HG03342 (cell line): ENCODE results near the gene ALOX5AP.

Experiments
- ATAC-seq: cut with Tn5 transposase; IDR thresholded peaks from one replicate; pipeline ENCODE4 v1.9.1; 2021; ENCODE audit warnings: mild to moderate bottlenecking, moderate library complexity; ENCODE audit not compliant: unreplicated experiment

The ALOX5AP gene

DNA sequence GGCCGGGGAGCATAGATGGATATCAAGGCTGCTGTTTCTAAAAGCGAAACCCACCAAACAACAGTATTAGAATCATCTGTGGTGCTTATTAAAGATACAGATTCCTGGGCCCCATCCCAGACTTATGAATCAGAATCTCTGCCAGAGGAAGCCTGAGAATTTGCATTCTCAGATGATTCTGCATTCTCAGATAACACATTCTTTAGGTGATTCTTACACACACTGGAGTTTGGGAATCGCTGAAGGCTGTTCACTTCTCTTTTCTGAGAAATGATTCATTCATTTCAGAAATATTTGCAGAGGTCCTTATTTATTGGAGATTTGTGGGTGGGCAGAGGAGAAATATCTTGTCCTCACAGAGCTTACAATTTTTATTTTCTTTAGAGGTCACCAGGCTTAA lies 24.4 kb downstream of the ALOX5AP start:
- ATAC-seq: no peak

DNA sequence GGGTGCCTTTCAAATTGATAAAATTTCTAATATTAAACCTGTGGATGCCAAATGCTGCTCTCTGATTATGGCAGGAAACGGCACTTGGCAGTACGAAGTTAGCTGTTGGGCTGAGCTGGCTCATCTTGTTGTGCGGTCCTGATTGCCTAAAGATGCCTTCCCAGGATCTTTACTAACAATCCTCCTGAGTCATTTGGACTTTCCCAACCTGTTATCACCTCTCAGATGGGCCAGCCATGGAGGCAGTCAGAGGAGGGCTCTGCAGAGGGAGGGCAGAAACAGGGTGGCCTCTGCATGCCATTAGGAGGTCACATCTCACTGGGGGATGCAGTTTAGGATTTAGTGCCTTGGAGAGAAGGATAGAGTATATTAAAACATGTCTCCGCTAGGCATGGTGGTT lies 27.3 kb downstream of the ALOX5AP start:
- no peak for ATAC-seq

DNA sequence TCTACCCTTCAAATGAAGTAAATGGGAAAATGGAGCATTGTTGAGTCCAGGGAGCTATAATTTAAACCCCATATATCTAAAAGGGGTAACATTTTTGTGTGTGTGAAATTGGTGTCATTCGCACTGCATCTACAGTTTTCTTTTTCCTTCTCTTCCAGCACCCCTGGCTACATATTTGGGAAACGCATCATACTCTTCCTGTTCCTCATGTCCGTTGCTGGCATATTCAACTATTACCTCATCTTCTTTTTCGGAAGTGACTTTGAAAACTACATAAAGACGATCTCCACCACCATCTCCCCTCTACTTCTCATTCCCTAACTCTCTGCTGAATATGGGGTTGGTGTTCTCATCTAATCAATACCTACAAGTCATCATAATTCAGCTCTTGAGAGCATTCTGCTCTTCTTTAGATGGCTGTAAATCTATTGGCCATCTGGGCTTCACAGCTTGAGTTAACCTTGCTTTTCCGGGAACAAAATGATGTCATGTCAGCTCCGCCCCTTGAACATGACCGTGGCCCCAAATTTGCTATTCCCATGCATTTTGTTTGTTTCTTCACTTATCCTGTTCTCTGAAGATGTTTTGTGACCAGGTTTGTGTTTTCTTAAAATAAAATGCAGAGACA lies 28.6 kb downstream of the ALOX5AP start:
- no peak for ATAC-seq

DNA sequence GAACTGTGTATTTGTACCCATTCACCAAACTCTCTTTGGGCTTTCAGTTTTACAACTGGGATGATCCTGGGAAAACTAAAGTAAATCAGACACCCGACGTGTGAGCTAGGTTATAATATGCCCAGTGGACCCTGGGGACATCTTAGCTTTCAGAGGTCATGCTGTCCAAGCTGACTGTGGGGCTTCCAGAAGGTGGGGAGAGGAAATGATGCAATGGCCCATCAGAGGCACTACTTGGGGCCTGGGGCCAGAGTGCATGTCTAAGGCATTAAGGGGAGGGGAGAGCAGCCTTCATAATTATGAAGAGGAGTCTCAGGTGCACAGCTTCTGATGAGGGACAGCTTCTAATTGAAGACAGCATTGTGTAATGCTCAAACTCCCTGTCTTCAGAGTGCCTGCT lies 30.9 kb downstream of the ALOX5AP start:
- ATAC-seq: no peak

DNA sequence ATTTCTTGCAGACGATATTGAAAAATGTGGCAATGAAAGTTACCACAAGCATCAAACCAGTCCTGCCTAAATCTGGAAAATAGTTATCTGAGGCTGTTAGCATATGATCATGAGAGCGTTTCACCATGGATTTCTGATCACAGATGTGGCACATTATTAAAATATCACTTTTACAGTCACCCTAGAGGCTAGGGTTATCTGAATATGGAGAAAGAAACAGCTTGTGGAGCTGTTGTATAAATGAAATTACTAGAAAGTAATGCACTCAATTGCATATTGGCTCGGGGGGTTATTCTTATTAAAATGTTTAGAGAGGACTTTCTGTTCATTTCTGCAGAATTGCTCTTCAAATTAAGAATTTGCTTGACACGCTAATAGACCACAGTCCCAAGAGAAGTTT lies 35.6 kb downstream of the ALOX5AP start:
- ATAC-seq: no peak

DNA sequence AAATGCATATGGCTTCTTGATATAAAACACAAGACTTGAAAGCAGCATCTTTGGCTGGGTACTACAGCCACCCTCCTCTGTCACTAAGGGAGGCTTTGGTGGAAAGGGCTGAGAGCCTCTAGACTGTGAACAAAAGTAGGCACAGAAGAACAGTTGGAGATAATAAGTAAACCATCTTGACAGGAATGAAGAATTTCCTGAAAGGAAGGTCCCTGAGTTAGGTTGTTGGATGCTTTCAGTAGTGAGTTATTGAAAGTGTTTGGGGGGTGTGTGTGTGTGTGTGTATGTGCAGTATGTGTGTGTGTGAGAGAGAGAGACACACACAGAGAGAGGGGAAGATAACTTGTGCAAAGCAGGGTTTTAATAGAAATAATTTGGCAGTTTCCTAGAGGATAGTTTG lies 38.2 kb downstream of the ALOX5AP start:
- no peak for ATAC-seq

DNA sequence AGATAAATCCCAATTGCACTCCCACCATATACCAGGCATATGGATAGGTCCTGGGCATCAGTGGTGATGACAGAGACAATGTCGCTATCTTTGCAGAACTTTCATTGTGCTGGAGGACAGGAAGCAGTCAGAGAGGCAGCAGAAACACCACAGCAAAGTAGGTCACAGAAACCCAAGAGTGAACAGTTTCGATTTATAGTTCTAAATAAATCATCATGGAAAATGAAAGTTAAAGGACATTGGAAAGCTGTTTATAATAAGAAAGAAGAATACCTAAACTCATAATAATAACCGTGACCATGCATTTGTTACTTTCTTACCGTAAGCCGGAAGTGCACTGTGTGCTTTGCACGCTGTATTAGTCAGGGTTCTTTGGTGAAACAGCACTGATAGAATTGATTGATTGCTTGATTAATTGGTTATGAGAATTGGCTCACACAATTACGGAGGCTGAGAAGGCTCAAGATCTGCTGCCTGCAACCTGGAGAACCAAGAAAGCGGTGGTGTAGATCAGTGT lies 38.9 kb downstream of the ALOX5AP start:
- ATAC-seq: no peak

DNA sequence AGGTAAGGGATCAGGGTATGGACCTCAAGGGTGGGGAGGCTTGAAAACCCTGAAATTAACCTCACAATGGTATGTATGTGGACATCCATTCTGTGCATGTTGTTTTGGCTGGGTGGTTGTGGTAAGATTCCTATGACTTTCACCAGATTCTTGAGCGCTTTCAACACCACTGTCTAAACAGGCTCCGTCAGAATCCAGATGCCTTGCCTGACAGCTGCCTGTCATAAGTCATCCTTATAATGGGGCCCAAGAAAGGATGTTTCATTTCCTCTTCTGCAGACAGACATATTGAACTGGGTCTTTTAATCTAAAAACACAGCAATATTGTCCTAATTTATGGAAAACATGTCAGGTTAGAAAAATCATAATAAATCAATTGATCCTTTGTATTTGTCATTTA lies 41.3 kb downstream of the ALOX5AP start:
- no peak for ATAC-seq

DNA sequence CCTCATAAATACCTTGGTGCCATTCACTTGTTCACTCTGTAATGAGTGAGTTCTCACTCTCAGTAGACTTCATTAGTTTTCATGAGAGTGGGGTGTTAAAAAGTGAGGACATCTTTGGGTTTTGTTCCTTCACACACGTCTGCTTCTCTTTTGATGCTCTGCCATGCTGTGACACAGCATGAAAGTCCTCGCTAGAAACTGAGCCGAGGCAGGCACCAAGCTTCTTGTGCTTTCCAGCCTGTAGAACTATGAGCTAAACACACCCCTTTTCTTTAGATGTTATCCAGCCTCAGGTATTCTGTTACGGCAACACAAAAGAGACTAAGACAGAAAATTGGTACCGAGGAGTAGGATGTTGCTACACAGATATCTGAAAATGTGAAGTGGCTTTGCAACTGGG lies 43.7 kb downstream of the ALOX5AP start:
- no peak for ATAC-seq

DNA sequence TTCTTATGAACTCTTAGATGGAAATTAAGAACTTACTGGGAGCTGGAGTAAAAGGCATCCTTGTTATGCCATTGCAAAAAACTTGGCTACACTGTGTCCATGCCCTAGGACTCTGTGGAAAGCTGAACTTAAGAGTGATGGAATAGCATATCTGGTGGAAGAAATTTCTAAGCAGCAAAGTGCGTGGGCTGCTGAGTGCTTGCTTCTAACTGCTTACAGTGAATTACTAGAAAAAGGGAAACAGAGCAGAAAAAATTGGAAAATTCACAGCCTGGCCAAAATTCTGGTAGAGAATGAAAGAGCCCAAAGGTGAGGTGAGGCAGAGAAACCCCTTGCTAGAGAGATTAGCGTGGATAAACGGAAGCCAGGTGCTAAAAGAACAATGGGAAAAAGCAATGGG lies 44.3 kb downstream of the ALOX5AP start:
- no peak for ATAC-seq

DNA sequence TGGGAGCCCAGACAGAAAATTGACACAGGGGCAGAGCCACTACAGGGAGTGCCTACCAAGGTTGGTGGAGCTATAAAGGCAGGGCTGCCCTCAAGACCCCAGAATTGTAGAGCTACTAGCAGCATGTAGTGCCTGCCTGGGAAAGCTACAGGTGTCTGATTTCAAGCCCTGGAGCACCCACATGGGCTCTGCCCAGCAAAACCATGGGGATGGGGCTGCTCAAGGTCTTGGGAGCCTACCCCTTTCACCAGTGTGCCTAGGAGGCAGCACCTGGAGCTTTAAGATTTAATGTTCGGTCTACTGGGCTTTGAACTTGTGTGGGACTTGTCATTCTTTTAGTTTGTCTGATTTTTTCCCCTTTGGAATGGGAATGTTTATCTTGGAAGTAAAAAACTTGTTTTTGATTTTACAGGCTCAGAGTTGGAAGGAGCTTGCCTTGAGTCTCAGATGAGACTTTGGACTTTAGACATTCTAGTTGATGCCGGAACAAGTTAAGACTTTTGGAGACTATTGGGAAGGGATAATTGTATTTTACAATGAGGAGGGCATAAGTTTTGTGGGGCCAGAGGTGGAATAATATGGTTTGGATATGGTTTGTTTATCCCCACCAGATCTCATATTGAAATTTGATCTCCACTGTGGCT lies 45.1 kb downstream of the ALOX5AP start:
- no peak for ATAC-seq

DNA sequence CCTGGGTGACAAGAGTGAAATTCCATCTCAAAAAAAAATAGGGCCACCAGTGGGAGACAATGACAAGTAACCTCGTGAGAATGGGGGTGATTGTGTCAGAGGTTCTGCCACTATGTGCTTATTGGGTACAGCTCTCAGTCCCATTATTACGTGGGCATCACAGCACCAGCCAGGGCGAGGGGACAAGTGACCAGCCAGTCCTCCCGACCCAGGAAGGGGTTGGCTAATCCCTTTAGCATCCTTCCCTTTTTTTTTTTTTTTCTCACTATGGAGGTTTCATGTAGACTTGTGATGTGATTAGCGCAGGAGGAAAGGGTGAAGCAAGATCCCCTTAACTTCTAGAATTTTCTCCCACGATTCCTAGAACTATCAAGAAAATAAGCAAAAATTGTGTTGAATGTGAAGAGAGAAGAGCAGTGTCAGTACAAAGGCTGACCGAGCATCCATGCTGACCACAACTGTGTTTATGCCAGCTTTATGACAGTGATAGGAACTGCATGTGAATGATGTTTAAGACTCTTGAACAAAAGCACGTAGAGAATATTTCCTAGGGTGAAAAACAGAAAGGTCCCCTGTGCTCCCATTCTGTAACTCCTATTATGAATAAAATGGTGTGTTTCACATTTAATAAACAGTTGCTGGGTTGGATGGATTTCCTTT lies 50.0 kb downstream of the ALOX5AP start:
- no peak for ATAC-seq

DNA sequence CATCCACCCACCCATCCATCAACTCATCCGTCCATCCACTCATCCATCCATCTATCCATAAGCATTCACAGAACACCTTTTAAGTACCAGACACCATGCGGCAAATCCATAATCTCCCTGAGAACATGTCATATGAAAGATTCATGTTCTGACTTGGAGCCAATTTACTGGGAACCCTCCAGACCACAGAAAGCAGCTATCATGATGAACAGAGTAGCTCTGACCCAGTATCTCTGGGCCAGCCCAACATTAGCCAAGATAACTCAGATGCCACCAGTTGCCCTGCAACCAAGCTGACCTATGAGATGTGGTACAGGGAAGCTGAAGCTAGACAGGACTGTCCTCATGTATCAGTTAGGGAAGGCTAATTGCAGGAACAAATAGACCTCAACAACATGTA lies 51.3 kb downstream of the ALOX5AP start:
- no peak for ATAC-seq

DNA sequence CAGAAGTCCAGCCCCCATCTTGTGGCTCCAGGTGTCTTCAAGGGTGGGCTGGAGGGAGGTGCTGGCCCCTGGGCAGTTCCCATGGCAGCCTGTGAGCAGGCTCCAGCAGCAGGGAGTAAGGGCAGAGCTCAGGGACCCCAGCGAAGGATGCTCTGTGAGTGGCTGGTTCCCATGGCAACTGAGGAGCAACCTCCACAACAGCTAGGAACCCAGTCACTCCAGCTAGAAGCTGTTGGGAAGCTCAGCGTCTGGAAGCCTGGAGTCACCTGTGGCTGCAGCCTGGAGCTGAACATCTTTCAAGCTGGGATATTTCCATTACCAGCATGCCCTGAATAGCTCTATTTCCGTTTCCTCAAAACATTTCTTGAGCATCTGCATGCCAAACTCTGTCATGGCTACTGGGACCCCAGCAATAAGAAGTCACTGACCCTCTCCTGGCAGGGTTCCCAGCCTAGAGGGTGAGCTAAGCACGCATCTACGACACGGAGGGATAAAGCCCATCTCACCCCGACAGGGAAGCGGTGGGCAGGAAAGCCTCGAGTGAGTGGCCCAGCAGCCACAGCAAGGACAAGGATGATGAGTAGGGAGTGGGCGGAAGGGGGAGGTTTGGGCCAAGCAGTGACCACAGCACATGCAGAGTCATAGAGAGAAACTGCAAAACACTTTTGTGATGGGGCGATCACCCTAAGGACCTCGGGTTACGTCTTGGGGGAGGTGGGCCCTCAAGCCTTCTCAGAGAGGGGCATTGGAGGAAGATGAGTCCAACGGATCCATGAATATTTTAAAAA lies 52.6 kb downstream of the ALOX5AP start:
- ATAC-seq: no peak

DNA sequence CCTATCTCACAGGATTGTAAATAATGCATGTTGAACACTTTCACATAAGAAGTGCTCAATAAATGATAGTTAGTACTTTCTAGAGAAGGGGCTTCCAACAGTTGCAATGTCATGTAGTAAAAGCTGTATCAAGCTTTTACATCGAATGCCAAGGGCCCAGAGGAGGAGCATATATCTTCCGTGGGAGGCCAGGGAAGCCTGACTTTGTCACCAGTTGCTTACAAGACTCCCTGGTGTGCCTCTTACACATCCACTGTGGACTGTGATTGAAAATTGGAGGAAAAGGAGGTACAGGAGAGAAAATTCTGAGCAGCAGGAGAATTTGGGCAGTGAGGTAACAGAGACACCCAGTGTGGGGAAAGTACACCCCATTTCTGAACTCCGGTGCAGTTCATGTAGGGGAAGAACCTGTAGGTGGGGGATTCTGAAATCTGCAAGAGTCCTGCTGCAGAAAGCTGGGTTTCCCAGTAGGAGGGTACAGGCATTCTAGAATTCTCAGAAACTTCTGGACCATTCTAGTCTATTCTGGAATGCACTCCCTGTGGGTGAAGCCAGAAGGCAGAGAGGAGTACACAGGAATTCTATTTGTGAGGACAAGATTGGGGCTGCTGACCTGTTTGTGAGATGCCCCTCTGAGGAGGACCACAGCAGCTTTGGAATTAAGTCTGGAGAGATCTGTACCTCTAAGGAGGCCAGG lies 54.0 kb downstream of the ALOX5AP start:
- no peak for ATAC-seq

DNA sequence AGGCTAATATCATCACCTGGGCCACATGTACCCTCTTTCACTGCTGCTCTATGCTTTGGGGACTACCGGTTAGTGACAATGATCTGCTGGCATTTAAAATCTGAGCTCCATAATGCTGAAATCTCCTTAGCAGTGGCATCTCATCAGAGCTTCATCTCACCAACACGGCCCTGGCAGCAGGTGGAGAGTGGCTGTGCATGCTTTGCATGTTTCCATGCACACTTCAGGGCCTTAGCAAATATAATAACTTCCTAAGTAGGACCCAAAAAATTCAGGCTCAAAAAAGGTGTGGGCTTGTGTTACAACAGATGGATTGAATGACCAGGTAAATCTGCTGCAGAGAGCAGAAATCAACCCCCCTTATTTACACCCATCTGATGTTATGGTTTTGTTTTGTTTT lies 55.2 kb downstream of the ALOX5AP start:
- no peak for ATAC-seq

DNA sequence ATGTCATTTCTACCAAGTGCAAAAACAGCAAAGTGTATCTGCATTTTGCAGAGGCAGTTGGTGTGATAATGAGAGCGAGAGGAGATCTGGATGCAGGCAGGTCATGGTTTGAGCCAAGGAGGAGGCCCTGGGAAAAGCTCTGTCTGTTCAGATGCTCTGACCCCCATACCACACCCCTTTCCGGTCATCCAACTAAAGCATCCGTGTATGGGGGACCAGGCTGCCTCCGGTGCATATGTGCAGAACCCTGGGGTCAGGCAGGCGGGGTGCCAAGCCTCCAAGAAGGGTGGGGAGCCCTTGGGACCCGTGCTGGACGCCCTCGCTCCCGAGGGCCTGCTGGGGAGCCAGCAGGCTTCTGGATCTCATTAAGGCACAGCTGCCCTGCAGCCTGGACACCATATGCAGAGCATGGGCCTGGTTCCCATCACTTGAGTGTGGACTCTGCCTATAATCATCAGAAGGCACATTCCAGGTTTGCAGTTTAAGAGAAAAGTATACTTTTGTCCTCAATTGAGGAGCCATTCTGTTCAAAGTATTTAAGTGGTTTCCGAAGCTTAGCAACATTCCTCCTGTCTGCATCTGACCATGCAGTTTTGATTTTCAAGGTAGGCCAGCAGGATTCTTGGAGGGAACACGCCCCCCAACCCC lies 56.1 kb downstream of the ALOX5AP start:
- ATAC-seq: no peak

DNA sequence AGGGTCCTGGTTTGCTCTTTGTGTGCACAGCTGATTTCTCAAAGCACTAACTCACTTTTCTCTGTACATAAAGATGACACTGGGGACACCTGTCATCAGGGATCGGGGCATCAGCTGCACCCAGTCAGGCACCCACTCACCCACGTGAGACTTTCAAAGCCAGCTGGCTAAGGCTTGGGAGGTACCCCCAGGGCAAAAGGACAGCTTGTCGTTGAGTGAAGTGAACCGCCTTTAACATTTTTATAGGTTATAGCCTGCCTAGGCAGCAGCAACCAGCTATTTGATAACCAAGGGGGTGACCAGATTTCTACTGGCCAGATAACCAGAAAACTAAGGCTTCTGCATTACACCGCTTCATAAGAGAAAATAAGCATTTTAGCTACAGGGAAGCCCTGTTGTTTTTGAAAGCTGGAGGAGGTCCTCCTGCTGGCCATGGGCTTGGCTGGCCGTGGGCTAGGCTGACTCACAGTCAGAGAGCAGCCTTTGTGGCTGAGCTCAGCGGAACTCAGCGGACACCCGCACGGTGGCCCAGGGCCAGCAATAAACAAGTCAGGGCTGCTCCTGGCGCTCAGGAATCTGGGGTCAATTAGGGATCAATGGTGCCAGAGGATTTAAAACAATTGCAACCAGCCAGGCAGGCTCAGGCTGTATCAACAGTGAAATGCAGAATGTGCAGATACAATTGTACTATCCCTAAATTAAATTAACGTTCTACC lies 57.1 kb downstream of the ALOX5AP start:
- no peak for ATAC-seq

DNA sequence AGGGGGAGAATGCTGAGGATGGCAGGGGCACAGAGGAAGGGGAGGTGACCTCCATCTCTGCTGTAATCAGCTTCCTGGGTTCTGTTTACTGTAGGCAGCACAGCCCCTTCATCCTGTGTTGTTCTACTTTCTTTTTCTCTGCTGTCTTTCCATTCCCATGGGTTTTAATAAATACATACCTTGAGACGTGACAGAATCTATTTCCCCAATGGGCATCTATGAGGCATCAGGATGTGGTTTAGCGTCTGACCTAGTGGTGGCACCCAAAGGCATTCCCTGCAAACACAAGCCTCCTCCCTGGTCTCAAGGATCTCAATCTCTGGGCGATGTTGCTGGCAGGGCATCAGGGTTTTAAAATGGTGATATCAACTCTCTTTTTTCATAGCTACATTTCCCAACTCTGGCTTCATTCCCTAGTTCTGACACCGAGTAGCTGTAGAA lies 60.8 kb downstream of the ALOX5AP start:
- ATAC-seq: no peak
